Measurements from ENCODE around the gene DNAH7. TPM values are rescaled to one million over a fixed set of nuclear protein-coding genes. Genes with fewer than 3 reads are reported as not detected.
A peak's percentile ranks its signal among the peaks of the same experiment; 100 is the strongest.

The DNAH7 gene
- total and polyA plus RNA-seq, 9 of the 15 experiments (the other 6 are each of a cell fraction or from before 2014, with no cell fraction given), result 0.03 to 0.42 (median 0.18) TPM

DNA sequence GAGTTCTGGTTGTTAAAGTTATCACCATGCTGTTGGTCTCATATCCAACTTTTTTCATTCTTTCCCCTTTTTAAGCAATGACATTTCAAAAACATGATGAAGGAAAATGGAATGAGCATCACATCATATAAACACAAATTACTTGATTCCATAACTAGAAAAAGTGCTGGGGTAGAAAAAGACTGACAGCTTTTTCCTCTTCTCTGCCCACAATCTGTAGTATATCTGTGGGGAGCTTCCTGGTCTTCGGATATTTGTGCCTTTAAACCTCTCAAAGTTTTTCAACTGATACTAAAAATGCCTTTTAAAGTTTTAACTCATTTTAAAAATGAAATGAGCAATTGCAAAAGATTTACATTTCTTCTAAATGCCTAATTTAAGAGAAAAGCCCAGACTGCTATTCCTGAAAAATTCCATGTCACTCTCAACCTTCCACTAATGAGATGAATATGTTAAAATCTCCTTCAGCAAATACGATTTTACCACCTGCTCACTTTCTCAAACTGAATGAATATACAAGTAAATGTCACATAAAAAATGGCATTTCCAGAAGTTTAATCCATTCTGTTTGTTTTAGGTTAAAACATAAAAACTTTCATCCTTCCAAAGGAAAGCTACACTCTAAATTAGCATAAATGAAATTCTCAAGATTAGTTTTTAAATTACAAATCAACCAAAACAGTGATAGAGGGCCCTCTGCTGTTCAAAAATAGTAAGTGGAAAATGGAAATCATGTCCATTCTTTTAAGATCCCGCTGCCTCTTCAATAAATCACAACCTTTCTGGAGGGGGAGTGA is 2.1 kb downstream of the DNAH7 start:
- FAIRE-seq (peak; percentile 66), DNase-seq (ENCODE audit: extremely low read depth in 1 of 4, low spot score in 3 of 4) (peak; percentile 30 to 44 (median 40)), ATAC-seq (no peak)
- CTCF ChIA-PET (ENCODE audit: low intra/inter-chr PET ratio), result no interaction called here
- Histone ChIP-seq H3K27ac (ENCODE audit: extremely low read depth, low read depth, low read length) (no peak overlapping the region), H3K9ac (ENCODE audit: insufficient read depth in 1 of 2, low read depth in 2 of 2, low read length in 2 of 2) (no peak overlapping the region), H3K4me1 (replicated peaks in 1 of 2; ENCODE audit: control insufficient read depth in 2 of 2, insufficient read depth in 2 of 2, low read length in 2 of 2) (peaks cover 2 to 8% of the 10 kb centered on the region in 2 experiments; a peak in 3 of 5 replicates), H3K9me1 (ENCODE audit: control insufficient read depth, insufficient read depth, low read length) (no peaks in the 10 kb centered on the region), H4K20me1 (replicated peaks; ENCODE audit: control insufficient read depth, insufficient read depth, low read length) (no peaks in the 10 kb centered on the region), H3K36me3 (ENCODE audit: control insufficient read depth, insufficient read depth, low read length) (no peaks in the 10 kb centered on the region), H3K4me2 (ENCODE audit: insufficient read depth, low read length) (no peak overlapping the region), H3K79me2 (ENCODE audit: control insufficient read depth, insufficient read depth, low read length) (no peaks in the 10 kb centered on the region), H3K9me3 (replicated peaks; ENCODE audit: control insufficient read depth, insufficient read depth, low read depth, low read length) (no peaks in the 10 kb centered on the region; the same call in 1 of the 2 replicates), H3K27me3 (ENCODE audit: control insufficient read depth in 2 of 2, insufficient read depth in 2 of 2, low read length in 2 of 2) (no peaks in the 10 kb centered on the region), H3K4me3 (no peak overlapping the region), H2AFZ (ENCODE audit: low read depth, low read length) (no peak overlapping the region)
- in situ Hi-C loops (cut with MboI), result loop anchor here (25.0 kb wide), 1 partner anchor 404 kb away; the partner anchor contains the start of gene SLC39A10
- intact Hi-C loops (cut with micrococcal nuclease), result loop anchor here (5.0 to 10.0 kb wide), 5 partner anchors 124 to 749 kb away; no protein-coding TSS in a partner anchor
- POLR2A ChIA-PET, result no interaction called here
- no TSS peak for BruUV-seq (replicated peaks)
- 27% methylated on average over 3 of the region's 3 CpGs for WGBS (ENCODE audit: insufficient coverage, low coverage, missing lambda C conversion rate)
- TF ChIP-seq, protein P1, sequence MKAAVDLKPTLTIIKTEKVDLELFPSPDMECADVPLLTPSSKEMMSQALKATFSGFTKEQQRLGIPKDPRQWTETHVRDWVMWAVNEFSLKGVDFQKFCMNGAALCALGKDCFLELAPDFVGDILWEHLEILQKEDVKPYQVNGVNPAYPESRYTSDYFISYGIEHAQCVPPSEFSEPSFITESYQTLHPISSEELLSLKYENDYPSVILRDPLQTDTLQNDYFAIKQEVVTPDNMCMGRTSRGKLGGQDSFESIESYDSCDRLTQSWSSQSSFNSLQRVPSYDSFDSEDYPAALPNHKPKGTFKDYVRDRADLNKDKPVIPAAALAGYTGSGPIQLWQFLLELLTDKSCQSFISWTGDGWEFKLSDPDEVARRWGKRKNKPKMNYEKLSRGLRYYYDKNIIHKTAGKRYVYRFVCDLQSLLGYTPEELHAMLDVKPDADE (conservative IDR thresholded peaks at IDR 0.05; ENCODE audit: control insufficient read depth, low read depth, low read length), result no peak
- TF ChIP-seq KLF13 (tag; IDR thresholded peaks at IDR 0.05; ENCODE audit: borderline replicate concordance, low read depth) (no peak), ZNF696 (CRISPR knock-in tag; conservative IDR thresholded peaks at IDR 0.05) (no peak), SMARCA5 (IDR thresholded peaks at IDR 0.05) (no peak), HIVEP1 (CRISPR knock-in tag; IDR thresholded peaks at IDR 0.05) (no peak), MXI1 (IDR thresholded peaks at IDR 0.05; ENCODE audit: low read depth, low read length) (no peak), BRCA1 (IDR thresholded peaks at IDR 0.05) (no peak), BRCA1 (CRISPR knock-in tag; IDR thresholded peaks at IDR 0.05) (no peak), SPI1 (IDR thresholded peaks at IDR 0.05; ENCODE audit: borderline replicate concordance, low read depth, low read length) (no peak), MEIS2 (IDR thresholded peaks at IDR 0.05; ENCODE audit: partially characterized antibody) (peak; percentile 13)
- TF ChIP-seq, protein P2, sequence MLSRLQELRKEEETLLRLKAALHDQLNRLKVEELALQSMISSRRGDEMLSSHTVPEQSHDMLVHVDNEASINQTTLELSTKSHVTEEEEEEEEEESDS (CRISPR knock-in tag; IDR thresholded peaks at IDR 0.05), result no peak
- TF ChIP-seq, protein P3, sequence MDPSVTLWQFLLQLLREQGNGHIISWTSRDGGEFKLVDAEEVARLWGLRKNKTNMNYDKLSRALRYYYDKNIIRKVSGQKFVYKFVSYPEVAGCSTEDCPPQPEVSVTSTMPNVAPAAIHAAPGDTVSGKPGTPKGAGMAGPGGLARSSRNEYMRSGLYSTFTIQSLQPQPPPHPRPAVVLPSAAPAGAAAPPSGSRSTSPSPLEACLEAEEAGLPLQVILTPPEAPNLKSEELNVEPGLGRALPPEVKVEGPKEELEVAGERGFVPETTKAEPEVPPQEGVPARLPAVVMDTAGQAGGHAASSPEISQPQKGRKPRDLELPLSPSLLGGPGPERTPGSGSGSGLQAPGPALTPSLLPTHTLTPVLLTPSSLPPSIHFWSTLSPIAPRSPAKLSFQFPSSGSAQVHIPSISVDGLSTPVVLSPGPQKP (CRISPR knock-in tag; IDR thresholded peaks at IDR 0.05), result no peak
- TF ChIP-seq, protein P4, sequence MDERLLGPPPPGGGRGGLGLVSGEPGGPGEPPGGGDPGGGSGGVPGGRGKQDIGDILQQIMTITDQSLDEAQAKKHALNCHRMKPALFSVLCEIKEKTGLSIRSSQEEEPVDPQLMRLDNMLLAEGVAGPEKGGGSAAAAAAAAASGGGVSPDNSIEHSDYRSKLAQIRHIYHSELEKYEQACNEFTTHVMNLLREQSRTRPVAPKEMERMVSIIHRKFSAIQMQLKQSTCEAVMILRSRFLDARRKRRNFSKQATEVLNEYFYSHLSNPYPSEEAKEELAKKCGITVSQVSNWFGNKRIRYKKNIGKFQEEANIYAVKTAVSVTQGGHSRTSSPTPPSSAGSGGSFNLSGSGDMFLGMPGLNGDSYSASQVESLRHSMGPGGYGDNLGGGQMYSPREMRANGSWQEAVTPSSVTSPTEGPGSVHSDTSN (CRISPR knock-in tag; IDR thresholded peaks at IDR 0.05; ENCODE audit: low read depth), result no peak
- TF ChIP-seq, protein P4 (tag; conservative IDR thresholded peaks at IDR 0.05; ENCODE audit: low read depth), result 0 out of 2 replicates have a peak, but pooled peaks have one; percentile 33
- TF ChIP-seq, protein P5, sequence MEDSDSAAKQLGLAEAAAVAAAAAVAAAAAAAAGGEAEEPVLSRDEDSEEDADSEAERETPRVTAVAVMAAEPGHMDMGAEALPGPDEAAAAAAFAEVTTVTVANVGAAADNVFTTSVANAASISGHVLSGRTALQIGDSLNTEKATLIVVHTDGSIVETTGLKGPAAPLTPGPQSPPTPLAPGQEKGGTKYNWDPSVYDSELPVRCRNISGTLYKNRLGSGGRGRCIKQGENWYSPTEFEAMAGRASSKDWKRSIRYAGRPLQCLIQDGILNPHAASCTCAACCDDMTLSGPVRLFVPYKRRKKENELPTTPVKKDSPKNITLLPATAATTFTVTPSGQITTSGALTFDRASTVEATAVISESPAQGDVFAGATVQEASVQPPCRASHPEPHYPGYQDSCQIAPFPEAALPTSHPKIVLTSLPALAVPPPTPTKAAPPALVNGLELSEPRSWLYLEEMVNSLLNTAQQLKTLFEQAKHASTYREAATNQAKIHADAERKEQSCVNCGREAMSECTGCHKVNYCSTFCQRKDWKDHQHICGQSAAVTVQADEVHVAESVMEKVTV (CRISPR knock-in tag; IDR thresholded peaks at IDR 0.05), result peak; percentile 41; the same call in 1 of the 2 replicates

Data from K562 (cell line).